Astrocyte (in vitro differentiated cells and primary cell): ENCODE results near the gene TCAF1. TPM values are rescaled to one million over a fixed set of nuclear protein-coding genes. Genes with fewer than 3 reads are reported as not detected.

Source experiments
- DNase-seq: peaks from one replicate; pipeline ENCODE4 v3.0.0-alpha.2; 2010; ENCODE audit warnings: low read depth
- FAIRE-seq: peaks from 2 replicates; lab custom pipeline; 2011; peaks lifted over from hg19 to GRCh38; lab: Jason Lieb, UNC
- H2AFZ ChIP-seq: 2 replicates; pipeline ENCODE4 v1.6.0; 2012; ENCODE audit warnings: low read depth, low read length, inconsistent platforms
- H3K27ac ChIP-seq: 2 replicates; pipeline ENCODE4 v1.5.1; 2011; ENCODE audit warnings: low read depth, low read length, inconsistent platforms
- H3K27me3 ChIP-seq: 2 replicates; pipeline ENCODE4 v1.6.0; 2011; ENCODE audit warnings: low read length, inconsistent platforms; ENCODE audit not compliant: insufficient read depth
- H3K36me3 ChIP-seq: 2 replicates; pipeline ENCODE4 v1.5.1; 2011; ENCODE audit warnings: low read length, inconsistent platforms; ENCODE audit not compliant: insufficient read depth
- H3K4me1 ChIP-seq: 2 replicates; pipeline ENCODE4 v1.5.1; 2011; ENCODE audit warnings: low read length, inconsistent platforms; ENCODE audit not compliant: insufficient read depth
- H3K4me2 ChIP-seq: 2 replicates; pipeline ENCODE4 v1.6.0; 2012; ENCODE audit warnings: low read length, inconsistent platforms
- H3K4me3 ChIP-seq: 2 replicates; pipeline ENCODE4 v1.5.1; 2011; ENCODE audit warnings: low read depth, mild to moderate bottlenecking, low read length, inconsistent platforms; ENCODE audit not compliant: insufficient read depth
- H3K79me2 ChIP-seq: 2 replicates; pipeline ENCODE4 v1.6.0; 2012; ENCODE audit warnings: mild to moderate bottlenecking, low read length, inconsistent platforms; ENCODE audit not compliant: insufficient read depth
- H3K9ac ChIP-seq: 2 replicates; pipeline ENCODE4 v1.6.0; 2012; ENCODE audit warnings: mild to moderate bottlenecking, low read length, inconsistent platforms
- H3K9me3 ChIP-seq: 2 replicates; pipeline ENCODE4 v1.5.1; 2012; ENCODE audit warnings: low read depth, mild to moderate bottlenecking, low read length, inconsistent platforms; ENCODE audit not compliant: insufficient read depth
- H4K20me1 ChIP-seq: 2 replicates; pipeline ENCODE4 v1.6.0; 2012; ENCODE audit warnings: low read length, inconsistent platforms; ENCODE audit not compliant: insufficient read depth
- H3K27ac Mint-ChIP-seq: one replicate; pipeline ENCODE4 v1.8.0; 2021; ENCODE audit warnings: mild to moderate bottlenecking, mixed read lengths; ENCODE audit not compliant: unreplicated experiment
- H3K27me3 Mint-ChIP-seq: one replicate; pipeline ENCODE4 v1.8.0; 2021; ENCODE audit warnings: low read depth, mixed read lengths; ENCODE audit not compliant: unreplicated experiment
- H3K36me3 Mint-ChIP-seq: one replicate; pipeline ENCODE4 v1.8.0; 2021; ENCODE audit warnings: low read depth, mixed read lengths; ENCODE audit not compliant: unreplicated experiment
- H3K4me1 Mint-ChIP-seq: one replicate; pipeline ENCODE4 v1.8.0; 2021; ENCODE audit warnings: low read depth, mixed read lengths; ENCODE audit not compliant: unreplicated experiment
- H3K4me3 Mint-ChIP-seq: one replicate; pipeline ENCODE4 v1.8.0; 2021; ENCODE audit warnings: mild to moderate bottlenecking, moderate library complexity, mixed read lengths; ENCODE audit not compliant: unreplicated experiment
- H3K9me3 Mint-ChIP-seq: one replicate; pipeline ENCODE4 v1.8.0; 2021; ENCODE audit warnings: mild to moderate bottlenecking, mixed read lengths; ENCODE audit not compliant: unreplicated experiment
- EZH2 ChIP-seq: IDR thresholded peaks from 2 replicates; pipeline ENCODE4 v1.6.1; 2012; ENCODE audit warnings: mild to moderate bottlenecking, low read length, inconsistent platforms; ENCODE audit not compliant: insufficient read depth
- total RNA-seq: library from RNA; stranded (reverse); gene quantifications from 2 replicates; pipeline ENCODE4 v1.2.1, GENCODE V29; 2021
- TF ChIP-seq, protein P1 (sequence below): IDR thresholded peaks from 2 replicates; pipeline ENCODE4 v1.5.1; 2011; ENCODE audit warnings: low read depth, mild to moderate bottlenecking, inconsistent platforms, low read length, moderate library complexity; ENCODE audit not compliant: insufficient read depth

TCAF1 gene
- total RNA-seq, 1 donor from 2014 or later, result 90.8 TPM

DNA sequence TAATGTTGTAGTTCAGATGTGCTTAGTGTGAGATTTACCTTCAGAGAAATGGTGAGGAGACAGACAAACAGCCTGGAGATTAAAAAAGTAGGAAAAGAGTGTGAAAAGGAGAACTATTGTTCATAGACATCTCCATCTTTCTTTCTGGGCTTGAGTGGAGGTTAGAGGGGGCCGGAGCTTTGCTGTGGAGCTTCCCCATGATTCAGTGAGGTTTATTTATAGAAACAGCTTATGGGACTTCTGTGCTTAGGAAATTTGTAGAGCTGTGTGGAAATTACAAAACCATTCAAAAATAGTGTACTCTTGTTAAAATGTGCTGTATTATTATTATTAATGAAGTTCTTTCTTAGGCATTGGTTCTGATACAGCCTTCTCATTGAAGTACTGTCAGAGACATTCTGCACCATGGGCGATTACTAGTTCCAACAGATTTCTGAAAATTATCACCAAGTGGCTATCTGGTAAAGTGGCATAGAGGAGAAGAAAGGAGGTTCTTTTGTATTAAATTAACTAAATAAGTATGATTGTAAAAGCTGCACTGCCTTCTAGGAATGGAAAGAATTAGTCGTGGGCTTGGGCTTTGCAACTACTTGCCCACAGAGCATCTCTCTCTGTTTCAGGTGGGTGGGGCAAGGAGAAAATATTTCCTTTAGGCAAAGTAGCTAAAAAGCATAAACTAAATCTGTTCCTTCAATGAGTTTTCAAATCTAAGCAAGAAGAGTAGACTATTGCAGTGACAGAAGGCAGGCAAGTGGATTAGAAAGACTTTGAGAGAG is 8.7 kb upstream of the TCAF1 start:
- no peak for FAIRE-seq
- peaks cover 3% of the 10 kb centered on the region for H3K27me3 Mint-ChIP-seq
- no peaks in the 10 kb centered on the region for H3K36me3 ChIP-seq
- H3K9me3 ChIP-seq, result no peaks in the 10 kb centered on the region
- peaks cover 10% of the 10 kb centered on the region for H3K4me1 Mint-ChIP-seq
- no peak overlapping the region for H3K9ac ChIP-seq
- no peaks in the 10 kb centered on the region for H3K79me2 ChIP-seq
- no peak overlapping the region for H3K4me3 Mint-ChIP-seq
- no peak for DNase-seq
- H3K27ac ChIP-seq, result no peak overlapping the region
- no peaks in the 10 kb centered on the region for H3K9me3 Mint-ChIP-seq
- no peak overlapping the region for H3K4me2 ChIP-seq
- no peaks in the 10 kb centered on the region for H4K20me1 ChIP-seq
- no peak overlapping the region for H3K27ac Mint-ChIP-seq
- peaks cover 1% of the 10 kb centered on the region for H3K36me3 Mint-ChIP-seq
- H2AFZ ChIP-seq, result no peak overlapping the region
- no peak overlapping the region for H3K4me3 ChIP-seq
- no peaks in the 10 kb centered on the region for H3K4me1 ChIP-seq
- no peaks in the 10 kb centered on the region for H3K27me3 ChIP-seq
- TF ChIP-seq, protein P1, sequence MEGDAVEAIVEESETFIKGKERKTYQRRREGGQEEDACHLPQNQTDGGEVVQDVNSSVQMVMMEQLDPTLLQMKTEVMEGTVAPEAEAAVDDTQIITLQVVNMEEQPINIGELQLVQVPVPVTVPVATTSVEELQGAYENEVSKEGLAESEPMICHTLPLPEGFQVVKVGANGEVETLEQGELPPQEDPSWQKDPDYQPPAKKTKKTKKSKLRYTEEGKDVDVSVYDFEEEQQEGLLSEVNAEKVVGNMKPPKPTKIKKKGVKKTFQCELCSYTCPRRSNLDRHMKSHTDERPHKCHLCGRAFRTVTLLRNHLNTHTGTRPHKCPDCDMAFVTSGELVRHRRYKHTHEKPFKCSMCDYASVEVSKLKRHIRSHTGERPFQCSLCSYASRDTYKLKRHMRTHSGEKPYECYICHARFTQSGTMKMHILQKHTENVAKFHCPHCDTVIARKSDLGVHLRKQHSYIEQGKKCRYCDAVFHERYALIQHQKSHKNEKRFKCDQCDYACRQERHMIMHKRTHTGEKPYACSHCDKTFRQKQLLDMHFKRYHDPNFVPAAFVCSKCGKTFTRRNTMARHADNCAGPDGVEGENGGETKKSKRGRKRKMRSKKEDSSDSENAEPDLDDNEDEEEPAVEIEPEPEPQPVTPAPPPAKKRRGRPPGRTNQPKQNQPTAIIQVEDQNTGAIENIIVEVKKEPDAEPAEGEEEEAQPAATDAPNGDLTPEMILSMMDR, result no peak
- TF ChIP-seq EZH2, result no peak

GRCh38 chr7:143909863-143910262 is 7.9 kb upstream of the TCAF1 start:
- Histone ChIP-seq H3K4me3 (no peak overlapping the region), H3K79me2 (no peaks in the 10 kb centered on the region), H2AFZ (no peak overlapping the region), H3K27me3 (no peaks in the 10 kb centered on the region), H3K36me3 (no peaks in the 10 kb centered on the region), H3K4me1 (no peaks in the 10 kb centered on the region), H4K20me1 (no peaks in the 10 kb centered on the region), H3K27ac (no peak overlapping the region), H3K9ac (no peak overlapping the region), H3K9me3 (no peaks in the 10 kb centered on the region), H3K4me2 (no peak overlapping the region)
- Mint-ChIP-seq H3K4me1 (peaks cover 10% of the 10 kb centered on the region), H3K9me3 (no peaks in the 10 kb centered on the region), H3K4me3 (no peak overlapping the region), H3K36me3 (peaks cover 1% of the 10 kb centered on the region), H3K27ac (no peak overlapping the region), H3K27me3 (peaks cover 7% of the 10 kb centered on the region)
- FAIRE-seq (no peak), DNase-seq (no peak)
- TF ChIP-seq, protein P1, result no peak
- TF ChIP-seq EZH2, result no peak

DNA sequence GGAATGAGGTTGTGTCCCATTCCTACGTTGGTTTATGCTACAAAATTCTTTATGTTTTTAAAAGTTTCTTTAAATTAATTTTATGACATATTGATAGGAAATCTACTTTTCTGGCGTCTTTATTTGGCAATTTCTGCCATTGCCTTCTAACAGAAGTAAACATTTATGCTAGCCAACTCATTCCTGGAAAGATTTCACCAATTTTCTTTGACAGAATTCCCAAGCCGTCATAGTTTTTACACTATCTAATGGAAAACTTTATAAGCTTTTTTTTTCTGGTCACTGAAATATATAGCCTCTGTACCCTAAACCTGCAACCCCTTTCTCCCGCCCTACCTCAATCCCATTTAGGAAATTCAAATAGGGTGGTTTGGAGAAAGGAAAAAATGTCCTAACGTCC is 6.1 kb upstream of the TCAF1 start:
- Histone ChIP-seq H3K27me3 (no peaks in the 10 kb centered on the region), H3K9me3 (no peaks in the 10 kb centered on the region), H2AFZ (no peak overlapping the region), H3K4me3 (no peak overlapping the region), H3K4me1 (no peaks in the 10 kb centered on the region), H3K27ac (no peak overlapping the region), H3K36me3 (no peaks in the 10 kb centered on the region), H3K4me2 (no peak overlapping the region), H3K9ac (no peak overlapping the region), H4K20me1 (no peaks in the 10 kb centered on the region), H3K79me2 (no peaks in the 10 kb centered on the region)
- DNase-seq, result no peak
- H3K36me3 Mint-ChIP-seq, result peaks cover 1% of the 10 kb centered on the region
- no peak overlapping the region for H3K27ac Mint-ChIP-seq
- no peaks in the 10 kb centered on the region for H3K9me3 Mint-ChIP-seq
- no peak overlapping the region for H3K4me3 Mint-ChIP-seq
- H3K4me1 Mint-ChIP-seq, result peaks cover 10% of the 10 kb centered on the region
- peaks cover 7% of the 10 kb centered on the region for H3K27me3 Mint-ChIP-seq
- TF ChIP-seq EZH2, result no peak
- TF ChIP-seq, protein P1, result no peak
- no peak for FAIRE-seq
